Right lobe of liver (tissue), 4 donors: ENCODE data around the gene RAP1GAP.

Experiments
- CTCF ChIP-seq, 4 donors: fragments of 200-600 bp in 3 of 4; fragments of 450-650 bp in 1 of 4; IDR thresholded peaks; one replicate each; pipeline versions ENCODE4 v1.5.1 to v1.8.0; 2016 to 2022; ENCODE audit warnings: antibody characterized with exemption in 4 of 4, mild to moderate bottlenecking in 2 of 4
- POLR2A ChIP-seq: fragments of 450-650 bp; IDR thresholded peaks from one replicate; pipeline ENCODE4 v1.6.1; 2017; ENCODE audit warnings: antibody characterized with exemption, mild to moderate bottlenecking
- donor health status: DM: no; HTN: no; CAD: no.
- donor health status: DM: no; HTN: no; CAD: no.
- donor health status: DM: no; HTN: yes; CAD: no.

DNA sequence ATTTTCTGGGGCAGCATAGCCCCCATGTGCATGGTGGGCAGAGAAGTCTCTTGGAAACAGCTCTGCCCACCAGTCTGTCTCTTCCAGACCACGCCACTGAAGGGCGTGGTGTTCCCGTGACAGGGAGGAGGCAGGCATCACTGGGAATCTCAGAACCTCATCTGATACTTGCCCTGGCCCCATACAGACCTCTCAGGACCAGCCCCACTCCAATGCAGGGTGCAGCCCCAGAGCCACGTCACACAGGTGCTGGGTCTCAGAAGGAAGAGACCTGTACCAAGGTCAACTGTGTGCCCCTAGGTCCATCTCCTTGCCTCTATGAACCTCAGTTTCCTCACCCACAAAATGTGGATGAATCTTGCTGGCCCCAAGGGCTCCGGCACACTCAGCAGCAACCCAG, 7.3 kb downstream of the RAP1GAP start:
- TF ChIP-seq CTCF (IDR thresholded peaks at IDR 0.05), result no peak
- TF ChIP-seq POLR2A, result no peak
